ENCODE measurements around the gene NUDT5.

DNA sequence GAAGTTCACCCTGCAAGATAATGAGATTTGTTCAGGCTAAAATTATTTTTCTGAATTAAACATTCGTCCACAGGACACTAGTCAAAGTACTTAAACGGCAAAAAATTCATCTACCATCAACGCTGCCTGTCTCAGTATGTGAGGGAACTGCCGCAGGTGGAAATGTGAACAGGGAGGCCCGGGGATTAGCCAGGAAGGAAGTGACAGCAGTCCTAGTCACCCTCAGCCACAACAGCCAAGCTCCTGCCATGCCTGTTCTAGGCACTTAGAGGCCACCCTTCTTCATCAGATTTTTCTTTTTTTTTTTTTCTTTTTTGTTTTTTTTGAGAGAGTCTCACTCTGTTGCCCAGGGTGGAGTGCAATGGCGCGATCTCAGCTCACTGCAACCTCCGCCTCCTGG is 9.4 kb downstream of the NUDT5 start:
- TF ChIP-seq GATA2 (IDR thresholded peaks at IDR 0.05; ENCODE audit: low read depth, low read length), result no peak
- no peak for TF ChIP-seq GATA3 (IDR thresholded peaks at IDR 0.05; ENCODE audit: low read depth, low read length)
